ENCODE measurements around the gene NAT16. TPM values are rescaled to one million over a fixed set of nuclear protein-coding genes. Genes with fewer than 3 reads are reported as not detected.
A peak's percentile ranks its signal among the peaks of the same experiment; 100 is the strongest.

NAT16 gene
- total and polyA plus RNA-seq, 2 of the 13 experiments (the other 11 are each of a cell fraction or from before 2014, with no cell fraction given): 0.04 TPM; not detected in 1

DNA sequence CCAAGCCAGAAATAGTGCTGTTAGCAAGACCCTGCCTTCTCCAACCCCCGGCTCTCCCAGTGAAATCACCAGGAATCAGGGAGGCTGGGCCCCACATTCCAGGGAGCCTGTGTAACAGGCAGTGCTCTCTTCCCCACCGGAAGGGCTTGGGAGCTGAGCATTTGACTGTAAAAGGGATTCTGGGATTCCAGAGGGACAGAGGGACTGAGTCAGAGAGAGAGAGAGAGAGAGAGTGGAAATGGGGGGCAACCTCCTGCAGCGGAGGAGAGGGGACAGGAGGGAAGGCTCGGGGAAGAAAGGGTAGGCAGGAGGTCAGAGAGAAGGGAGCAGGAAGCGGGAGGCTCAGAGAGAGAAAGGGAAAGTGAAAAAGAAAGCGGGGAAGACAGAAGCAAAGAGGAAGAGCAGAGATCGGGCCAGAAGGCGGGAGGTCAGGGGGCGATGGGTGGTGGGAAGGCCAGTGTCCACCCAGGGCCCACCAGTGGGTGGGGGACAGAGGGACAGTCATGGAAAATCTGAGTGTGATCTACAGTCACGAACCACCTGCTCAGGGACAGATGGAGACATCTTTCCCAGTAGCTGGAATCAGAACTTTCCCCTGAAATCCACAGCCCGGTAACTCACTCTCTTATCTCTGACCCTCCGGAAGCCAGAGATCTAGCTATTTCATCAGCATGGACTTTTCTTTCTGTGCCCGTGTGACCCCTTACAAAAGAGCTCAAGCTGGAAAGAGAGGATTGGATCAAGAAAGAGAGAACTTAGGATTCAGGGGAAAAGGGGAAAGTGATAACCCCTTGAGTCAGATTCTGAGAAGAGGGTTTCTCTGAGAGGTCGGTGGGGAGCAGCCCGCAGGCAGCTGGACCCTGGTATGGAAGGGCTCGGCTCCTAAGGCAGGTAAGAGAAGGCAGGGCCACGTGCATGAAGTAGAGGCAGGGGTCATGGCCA lies 57.8 kb downstream of the NAT16 start (continued):
- TF ChIP-seq, protein P1, sequence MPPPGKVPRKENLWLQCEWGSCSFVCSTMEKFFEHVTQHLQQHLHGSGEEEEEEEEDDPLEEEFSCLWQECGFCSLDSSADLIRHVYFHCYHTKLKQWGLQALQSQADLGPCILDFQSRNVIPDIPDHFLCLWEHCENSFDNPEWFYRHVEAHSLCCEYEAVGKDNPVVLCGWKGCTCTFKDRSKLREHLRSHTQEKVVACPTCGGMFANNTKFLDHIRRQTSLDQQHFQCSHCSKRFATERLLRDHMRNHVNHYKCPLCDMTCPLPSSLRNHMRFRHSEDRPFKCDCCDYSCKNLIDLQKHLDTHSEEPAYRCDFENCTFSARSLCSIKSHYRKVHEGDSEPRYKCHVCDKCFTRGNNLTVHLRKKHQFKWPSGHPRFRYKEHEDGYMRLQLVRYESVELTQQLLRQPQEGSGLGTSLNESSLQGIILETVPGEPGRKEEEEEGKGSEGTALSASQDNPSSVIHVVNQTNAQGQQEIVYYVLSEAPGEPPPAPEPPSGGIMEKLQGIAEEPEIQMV (CRISPR knock-in tag; IDR thresholded peaks at IDR 0.05; ENCODE audit: low read depth): 0 out of 2 replicates have a peak, but pooled peaks have one; percentile 41
- TF ChIP-seq REL (CRISPR knock-in tag; conservative IDR thresholded peaks at IDR 0.05) (no peak), THAP11 (CRISPR knock-in tag; IDR thresholded peaks at IDR 0.05) (peak; percentile 61), RORA (CRISPR knock-in tag; IDR thresholded peaks at IDR 0.05) (no peak), KMT2B (CRISPR knock-in tag; IDR thresholded peaks at IDR 0.05) (no peak), SNAPC2 (CRISPR knock-in tag; IDR thresholded peaks at IDR 0.05) (no peak), PHF5A (CRISPR knock-in tag; IDR thresholded peaks at IDR 0.05; ENCODE audit: low read depth, unreplicated experiment) (no peak), GZF1 (CRISPR knock-in tag; IDR thresholded peaks at IDR 0.05) (no peak), AGO1 (IDR thresholded peaks at IDR 0.05; ENCODE audit: low read depth, low read length, poor library complexity, severe bottlenecking) (no peak), ZSCAN25 (CRISPR knock-in tag; IDR thresholded peaks at IDR 0.05) (no peak), TRIM24 (CRISPR knock-in tag; IDR thresholded peaks at IDR 0.05) (no peak), PCBP1 (IDR thresholded peaks at IDR 0.05; ENCODE audit: borderline replicate concordance, low read depth, low read length) (no peak), ZFP41 (CRISPR knock-in tag; IDR thresholded peaks at IDR 0.05; ENCODE audit: borderline replicate concordance) (no peak), SRY (CRISPR knock-in tag; IDR thresholded peaks at IDR 0.05) (no peak; the same call in 1 of the 2 replicates), KLF11 (CRISPR knock-in tag; IDR thresholded peaks at IDR 0.05) (no peak)
- TF ChIP-seq, protein P2, sequence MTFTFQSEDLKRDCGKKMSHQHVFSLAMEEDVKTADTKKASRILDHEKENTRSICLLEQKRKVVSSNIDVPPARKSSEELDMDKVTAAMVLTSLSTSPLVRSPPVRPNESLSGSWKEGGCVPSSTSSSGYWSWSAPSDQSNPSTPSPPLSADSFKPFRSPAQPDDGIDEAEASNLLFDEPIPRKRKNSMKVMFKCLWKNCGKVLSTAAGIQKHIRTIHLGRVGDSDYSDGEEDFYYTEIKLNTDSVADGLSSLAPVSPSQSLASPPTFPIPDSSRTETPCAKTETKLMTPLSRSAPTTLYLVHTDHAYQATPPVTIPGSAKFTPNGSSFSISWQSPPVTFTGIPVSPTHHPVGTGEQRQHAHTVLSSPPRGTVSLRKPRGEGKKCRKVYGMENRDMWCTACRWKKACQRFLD (CRISPR knock-in tag; IDR thresholded peaks at IDR 0.05; ENCODE audit: borderline replicate concordance): no peak; the same call in 1 of the 2 replicates
- TF ChIP-seq, protein P3, sequence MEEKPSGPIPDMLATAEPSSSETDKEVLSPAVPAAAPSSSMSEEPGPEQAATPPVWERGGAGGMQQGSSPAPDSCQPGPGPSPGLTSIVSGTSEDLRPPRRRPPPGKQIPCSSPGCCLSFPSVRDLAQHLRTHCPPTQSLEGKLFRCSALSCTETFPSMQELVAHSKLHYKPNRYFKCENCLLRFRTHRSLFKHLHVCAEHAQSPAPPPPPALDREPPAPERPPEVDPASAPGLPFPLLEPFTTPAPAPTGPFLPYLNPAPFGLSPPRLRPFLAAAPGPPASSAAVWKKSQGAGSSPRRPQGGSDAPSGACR (CRISPR knock-in tag; IDR thresholded peaks at IDR 0.05): no peak
- TF ChIP-seq, protein P4, sequence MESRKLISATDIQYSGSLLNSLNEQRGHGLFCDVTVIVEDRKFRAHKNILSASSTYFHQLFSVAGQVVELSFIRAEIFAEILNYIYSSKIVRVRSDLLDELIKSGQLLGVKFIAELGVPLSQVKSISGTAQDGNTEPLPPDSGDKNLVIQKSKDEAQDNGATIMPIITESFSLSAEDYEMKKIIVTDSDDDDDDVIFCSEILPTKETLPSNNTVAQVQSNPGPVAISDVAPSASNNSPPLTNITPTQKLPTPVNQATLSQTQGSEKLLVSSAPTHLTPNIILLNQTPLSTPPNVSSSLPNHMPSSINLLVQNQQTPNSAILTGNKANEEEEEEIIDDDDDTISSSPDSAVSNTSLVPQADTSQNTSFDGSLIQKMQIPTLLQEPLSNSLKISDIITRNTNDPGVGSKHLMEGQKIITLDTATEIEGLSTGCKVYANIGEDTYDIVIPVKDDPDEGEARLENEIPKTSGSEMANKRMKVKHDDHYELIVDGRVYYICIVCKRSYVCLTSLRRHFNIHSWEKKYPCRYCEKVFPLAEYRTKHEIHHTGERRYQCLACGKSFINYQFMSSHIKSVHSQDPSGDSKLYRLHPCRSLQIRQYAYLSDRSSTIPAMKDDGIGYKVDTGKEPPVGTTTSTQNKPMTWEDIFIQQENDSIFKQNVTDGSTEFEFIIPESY (CRISPR knock-in tag; IDR thresholded peaks at IDR 0.05): 0 out of 2 replicates have a peak, but pooled peaks have one; percentile 27
- TF ChIP-seq, protein P5, sequence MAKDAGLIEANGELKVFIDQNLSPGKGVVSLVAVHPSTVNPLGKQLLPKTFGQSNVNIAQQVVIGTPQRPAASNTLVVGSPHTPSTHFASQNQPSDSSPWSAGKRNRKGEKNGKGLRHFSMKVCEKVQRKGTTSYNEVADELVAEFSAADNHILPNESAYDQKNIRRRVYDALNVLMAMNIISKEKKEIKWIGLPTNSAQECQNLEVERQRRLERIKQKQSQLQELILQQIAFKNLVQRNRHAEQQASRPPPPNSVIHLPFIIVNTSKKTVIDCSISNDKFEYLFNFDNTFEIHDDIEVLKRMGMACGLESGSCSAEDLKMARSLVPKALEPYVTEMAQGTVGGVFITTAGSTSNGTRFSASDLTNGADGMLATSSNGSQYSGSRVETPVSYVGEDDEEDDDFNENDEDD (CRISPR knock-in tag; IDR thresholded peaks at IDR 0.05; ENCODE audit: borderline replicate concordance): no peak; the same call in 1 of the 2 replicates
- TF ChIP-seq, protein P6, sequence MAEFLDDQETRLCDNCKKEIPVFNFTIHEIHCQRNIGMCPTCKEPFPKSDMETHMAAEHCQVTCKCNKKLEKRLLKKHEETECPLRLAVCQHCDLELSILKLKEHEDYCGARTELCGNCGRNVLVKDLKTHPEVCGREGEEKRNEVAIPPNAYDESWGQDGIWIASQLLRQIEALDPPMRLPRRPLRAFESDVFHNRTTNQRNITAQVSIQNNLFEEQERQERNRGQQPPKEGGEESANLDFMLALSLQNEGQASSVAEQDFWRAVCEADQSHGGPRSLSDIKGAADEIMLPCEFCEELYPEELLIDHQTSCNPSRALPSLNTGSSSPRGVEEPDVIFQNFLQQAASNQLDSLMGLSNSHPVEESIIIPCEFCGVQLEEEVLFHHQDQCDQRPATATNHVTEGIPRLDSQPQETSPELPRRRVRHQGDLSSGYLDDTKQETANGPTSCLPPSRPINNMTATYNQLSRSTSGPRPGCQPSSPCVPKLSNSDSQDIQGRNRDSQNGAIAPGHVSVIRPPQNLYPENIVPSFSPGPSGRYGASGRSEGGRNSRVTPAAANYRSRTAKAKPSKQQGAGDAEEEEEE (CRISPR knock-in tag; IDR thresholded peaks at IDR 0.05; ENCODE audit: borderline replicate concordance): no peak
